DMS 273 (cell line): Measurements from ENCODE around the gene TBC1D16.
"Not testable (repeated sequence)": the region's sequence is repeated elsewhere in the genome, so short reads cannot be mapped to it uniquely, and the experiment has no call there.

Source experiments
- DNase-seq: peaks from one replicate; lab custom pipeline; 2025; ENCODE audit not compliant: unreplicated experiment; lab: John Stamatoyannopoulos, UW

TBC1D16 gene

DNA sequence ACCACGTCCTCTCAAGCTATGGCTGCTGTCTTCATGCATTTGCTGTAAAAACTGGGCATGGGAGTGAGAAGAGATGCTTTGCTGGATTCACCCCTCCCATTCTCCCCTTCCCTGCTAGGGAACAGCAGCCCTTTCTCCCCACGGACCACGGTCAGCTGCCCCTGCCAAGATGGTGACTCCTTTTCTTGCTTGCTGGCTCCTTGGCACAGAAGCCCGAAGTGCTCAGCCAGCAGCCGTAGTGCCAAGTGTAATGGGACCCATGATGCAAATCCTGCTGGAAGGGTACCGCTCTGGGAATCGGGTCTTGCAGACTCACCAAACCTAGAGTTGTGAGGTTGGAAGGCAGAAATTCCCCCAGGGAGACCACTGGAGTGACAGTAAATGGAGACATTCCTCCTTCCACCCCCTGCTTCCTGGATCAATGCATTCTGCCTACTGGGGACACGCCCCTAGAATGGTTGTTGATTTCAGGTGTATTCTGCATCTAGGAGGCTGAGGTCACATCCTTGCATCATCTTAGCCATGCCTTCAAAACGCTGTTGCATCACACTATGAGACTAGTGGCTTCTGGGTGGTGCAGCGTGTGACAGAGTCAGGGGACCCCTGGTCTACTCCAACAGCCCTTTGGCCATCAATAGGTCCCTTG lies 133.4 kb downstream of the TBC1D16 start:
- DNase-seq, result no peak

DNA sequence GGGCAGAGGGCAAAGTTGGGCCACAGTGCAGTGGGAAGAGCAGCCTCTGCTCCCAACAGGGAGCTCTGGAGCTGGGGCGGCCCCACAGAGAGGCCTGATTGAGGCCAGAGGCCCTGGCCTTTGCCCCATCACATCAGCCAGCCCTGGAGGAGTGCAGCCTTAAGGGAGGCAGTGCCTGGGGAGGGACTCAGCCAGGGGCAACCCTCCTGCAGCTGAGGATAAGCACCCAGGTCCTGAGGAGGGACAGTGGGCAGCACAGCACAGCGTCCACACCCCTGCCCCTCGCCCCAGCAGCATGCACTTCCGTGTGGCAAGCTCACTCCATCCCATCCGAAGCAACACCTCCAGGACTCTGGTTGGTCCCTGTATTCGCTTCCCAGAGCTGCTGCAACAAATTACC lies 134.5 kb downstream of the TBC1D16 start:
- DNase-seq, result no peak

DNA sequence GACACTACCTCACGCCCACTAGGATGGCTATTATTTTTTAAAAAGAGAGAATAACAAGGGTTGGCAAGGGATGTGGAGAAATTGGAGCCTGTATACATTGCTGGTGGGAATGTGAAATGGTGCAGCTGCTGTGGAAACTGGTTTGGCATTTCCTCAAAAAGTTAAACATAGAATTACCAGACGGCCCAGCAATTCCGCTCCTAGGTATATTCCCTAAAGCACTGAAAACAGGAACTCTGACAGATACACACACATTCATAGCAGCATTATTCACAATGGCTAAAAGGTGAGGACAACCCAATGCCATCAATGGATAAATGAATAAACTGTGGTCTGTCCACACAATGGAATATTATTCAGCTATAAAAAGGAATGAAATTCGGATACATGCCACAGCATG lies 136.1 kb downstream of the TBC1D16 start:
- no peak for DNase-seq

DNA sequence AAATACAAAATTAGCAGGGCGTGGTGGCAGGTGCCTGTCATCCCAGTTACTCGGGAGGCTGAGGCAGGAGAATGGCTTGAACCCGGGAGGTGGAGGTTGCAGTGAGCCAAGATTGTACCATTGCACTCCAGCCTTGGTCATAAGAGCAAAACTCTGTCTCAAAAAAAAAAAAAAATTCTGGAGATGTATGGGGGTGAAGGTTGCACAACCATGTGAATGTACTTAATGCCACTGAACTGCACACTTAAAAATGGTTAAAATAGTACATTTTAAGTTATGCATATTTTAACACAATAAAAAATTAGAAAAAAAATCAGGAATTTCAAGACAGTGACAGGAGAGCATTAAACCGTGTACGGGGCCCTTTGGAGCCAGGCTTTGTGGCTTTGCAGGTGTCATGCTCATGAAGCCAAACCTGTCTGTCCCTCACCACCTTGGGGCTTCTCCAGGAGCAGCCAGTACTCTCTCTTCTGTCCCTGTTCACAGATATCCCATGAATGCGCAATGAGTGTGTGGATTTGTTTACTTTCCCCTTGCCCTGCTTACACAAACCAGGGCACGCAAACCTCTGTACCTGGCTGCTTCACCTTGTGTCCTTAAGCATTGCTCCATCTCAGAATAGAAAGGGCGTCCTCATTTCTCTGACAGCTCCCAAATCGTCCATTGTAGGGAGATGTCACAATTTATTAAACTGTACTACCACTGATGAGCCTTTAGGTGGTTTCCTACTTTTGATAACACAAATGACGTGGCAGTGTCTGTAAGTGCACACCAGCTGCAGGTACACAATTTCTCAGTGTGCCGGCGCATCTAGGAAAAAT lies 138.2 kb downstream of the TBC1D16 start:
- DNase-seq, result no peak

DNA sequence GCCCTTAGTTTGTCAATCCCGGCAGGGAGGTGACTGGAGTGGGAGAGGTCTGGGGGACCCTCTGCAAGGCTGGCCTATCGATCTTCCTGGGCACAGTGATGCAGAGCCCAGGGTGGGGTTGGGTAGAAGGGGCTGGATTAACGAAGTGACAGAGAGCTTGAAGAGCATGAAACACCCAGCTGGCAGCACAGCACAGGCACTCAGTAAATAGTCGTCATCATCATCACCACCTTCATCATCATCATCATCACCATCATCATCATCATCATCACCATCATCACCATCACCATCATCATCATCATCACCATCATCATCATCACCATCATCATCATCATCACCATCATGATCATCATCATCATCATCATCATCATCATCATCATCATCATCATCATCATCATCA lies 142.2 kb downstream of the TBC1D16 start:
- DNase-seq, result not testable (repeated sequence)

DNA sequence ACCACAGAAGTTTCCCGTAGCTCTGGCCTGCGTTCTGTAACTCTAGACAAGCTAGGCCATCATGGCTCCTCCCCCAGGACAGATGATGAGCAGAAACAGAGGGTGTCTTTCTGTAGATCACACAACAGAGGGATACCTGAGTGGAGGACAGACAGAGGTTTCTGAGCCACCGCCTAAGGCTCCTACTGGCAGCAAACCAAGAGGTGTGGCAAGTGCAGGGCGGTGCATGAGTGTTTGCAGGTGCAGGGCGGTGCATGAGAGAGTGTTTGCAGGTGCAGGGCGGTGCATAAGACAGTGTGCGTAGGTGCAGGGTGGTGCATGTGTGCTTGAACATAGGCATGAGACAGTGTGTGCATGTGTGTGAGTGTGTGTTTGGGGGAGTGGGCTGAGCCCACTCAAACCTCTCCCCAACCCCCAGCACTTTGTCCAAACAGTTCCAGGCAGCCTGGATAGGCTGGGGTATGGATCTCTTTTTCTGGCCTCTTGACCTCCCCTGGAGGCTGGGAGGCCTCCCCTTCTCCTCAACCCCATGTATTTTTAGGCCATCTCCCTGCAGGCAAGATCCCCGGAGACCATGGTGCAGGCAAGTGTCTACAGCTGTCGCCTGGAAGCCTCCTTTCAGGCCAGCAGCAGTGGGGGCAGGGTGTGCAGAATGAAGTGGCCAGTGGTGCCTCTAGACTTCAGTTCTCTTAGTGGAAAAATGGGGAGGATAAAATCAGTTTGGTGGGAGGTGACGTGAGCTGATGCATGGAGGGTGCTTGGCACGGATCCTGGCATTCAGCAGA lies 143.0 kb downstream of the TBC1D16 start:
- DNase-seq, result no peak

DNA sequence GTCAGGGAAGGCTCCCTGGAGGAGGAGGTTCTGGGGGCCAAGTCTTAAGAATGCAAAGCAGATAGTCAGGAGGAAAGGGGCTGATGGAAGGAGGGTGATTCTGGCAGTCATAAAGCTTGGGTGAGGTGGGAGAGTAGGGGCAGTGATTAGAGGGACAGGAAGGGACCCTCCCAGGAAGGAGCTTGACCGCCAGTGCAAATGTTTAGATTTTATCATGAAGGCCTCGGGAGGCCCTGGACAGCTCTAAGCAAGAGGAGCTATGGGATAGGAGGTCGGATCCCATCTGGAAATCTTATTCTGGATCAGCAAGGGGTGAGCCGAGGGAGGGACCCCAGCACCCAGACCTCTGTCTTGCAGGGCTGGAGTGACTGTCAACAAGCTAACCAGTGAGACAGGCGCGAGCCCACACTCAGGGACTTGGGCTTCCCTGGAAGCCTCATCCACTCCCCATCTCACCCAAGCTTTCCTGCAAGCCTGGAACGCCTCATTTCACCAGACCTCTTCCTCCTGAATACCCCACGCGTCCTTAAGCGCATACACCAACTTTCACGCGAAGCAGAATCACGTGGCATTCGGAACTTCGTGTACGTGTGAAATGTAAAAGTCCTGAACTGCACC lies 144.4 kb downstream of the TBC1D16 start:
- no peak for DNase-seq

DNA sequence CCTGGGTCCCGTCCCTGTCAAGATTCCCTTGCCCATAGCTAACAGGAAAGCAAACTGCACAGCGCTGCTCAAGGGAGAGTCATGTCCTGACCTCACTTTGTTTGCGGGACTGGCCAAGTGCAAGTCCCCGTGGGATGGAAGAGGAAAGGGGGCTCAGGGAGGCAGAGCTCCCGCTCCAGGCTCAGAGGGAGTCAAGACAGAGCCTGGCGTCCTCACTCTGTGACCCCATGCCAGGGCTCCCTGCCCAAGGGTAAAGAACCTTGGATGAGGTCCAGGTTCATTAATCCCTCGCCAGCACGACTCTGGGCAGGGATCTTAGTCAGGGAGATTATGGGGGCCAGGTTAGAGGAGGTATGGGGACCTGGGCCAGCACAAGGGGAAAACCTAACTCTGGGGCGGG lies 145.0 kb downstream of the TBC1D16 start:
- DNase-seq, result no peak

DNA sequence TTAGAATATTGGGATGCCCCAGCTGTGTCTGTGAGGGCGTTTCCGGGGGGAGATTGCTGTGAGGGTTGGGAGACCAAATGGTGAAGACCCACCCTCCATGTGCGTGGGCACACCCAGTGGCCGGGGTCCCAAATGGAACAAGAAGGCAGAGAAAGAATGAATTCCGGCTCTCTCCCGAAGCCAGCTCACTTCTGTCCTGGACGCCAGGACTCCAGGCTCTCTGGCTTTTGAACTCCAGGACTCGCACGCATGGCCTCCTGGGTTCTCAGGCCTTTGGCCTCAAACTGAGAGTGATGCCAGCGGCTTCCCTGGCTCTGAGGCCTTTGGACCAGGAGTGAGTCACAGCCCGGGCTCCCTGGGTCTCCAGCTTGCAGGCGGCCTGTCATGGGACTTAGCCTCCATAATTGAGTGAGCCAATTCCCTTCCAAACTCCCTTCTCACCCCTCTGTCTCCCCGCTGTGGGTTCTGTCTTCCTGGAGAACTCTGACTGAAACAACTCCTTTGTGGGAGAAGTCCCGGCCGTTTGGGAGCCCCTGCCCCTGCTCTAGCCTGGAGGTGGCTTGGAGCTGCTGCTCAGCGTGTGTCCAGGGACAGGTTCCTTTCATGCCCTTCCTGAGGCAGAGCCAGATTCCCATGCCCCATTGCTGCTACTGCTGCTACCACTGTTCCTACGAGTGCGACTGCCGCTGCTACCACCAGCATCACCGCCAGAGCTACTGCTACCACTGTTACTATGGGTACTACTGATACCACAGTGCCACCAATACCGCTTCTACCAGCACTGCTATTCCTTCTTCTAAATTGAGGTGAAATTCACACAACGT lies 146.6 kb downstream of the TBC1D16 start:
- DNase-seq, result no peak

DNA sequence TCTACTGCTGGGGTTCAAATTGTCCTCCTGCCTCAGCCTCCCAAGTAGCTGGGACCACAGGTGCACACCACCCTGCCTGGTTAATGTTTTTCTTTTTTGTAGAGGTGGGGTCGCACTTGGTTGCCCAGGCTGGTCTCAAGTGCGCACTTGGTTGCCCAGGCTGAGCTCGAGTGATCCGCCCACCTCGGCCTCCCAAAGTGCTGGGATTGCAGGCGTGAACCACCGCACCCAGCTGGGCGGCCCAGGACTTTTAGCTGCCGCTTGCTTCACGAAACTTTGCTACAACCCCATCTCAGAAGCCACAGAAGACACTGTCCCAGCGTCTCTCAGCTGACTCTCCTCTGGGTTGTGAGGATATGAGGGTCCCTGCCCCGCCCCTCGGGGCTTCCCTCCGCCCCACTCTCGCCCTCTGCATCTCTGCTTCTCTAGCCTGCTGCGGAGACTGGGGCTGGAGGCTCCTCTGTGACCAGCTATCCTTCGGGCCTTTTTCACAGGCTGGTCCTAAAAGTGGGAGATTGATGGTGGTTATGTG lies 147.6 kb downstream of the TBC1D16 start:
- DNase-seq, result no peak

DNA sequence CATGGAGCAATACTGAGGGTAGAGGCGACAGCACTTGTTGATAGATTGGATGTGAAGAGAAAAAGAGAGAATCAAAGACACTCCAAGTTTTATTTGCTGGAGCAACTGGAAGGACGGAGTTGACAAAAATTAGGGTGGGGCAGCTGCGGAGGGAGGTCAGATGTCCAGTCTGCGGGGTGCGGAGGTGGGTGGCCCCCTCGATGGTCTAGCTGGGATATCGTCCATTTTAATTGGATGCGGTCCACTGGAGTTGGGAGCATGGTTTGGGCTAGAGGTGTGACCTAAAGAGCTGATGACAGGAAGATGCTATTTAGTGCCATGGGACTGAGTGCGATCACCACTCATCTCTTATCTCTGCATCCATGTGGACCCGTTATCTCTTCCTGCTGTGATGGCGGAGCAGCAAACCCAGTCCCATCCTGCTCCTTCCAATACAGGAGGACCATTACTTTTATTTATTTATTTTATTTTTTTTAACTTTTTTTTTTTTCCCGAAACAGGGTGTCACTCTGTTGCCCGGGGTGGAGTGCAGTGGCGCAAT lies 148.2 kb downstream of the TBC1D16 start:
- no peak for DNase-seq

DNA sequence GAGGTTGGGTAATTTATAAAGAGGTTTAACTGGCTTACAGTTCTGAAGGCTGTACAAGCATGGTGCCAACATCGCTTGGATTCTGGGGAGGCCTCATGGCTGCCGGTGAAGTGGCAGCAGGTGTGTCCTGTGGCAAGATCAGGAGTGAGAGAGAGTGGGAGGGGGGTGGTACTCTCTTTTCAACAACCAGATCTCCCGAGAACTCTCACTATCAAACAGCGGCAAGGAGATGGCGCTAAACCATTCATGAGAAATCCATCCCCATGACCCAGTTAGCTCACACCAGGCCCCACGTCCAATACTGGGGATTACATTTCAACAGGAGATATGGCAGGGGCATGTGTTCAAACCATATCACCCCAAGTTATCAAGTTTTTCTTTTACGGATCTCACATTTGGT lies 152.5 kb downstream of the TBC1D16 start:
- no peak for DNase-seq
